Measurements from ENCODE around the gene LPP.

DNA sequence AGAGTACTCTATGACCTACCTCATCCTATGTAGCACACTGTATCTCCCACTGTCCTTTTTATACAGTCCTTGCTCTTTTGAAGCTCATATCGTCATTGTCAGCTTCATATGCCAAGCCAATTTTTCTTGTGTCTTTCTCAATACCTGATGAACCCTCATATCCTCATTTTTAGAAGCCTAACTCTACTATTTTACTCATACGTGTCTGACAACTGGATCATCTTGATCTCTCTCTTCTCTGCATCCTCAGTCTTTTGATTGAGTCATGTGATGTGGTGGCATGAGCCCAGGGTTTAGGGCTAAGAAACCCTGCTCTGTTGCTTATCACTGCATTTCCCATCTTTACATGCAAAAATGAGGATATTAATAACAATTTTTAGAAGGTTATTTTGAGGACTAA, 352.0 kb downstream of the LPP start:
- no peak for TF ChIP-seq EP300 (IDR thresholded peaks at IDR 0.05)
- TF ChIP-seq, protein P1, sequence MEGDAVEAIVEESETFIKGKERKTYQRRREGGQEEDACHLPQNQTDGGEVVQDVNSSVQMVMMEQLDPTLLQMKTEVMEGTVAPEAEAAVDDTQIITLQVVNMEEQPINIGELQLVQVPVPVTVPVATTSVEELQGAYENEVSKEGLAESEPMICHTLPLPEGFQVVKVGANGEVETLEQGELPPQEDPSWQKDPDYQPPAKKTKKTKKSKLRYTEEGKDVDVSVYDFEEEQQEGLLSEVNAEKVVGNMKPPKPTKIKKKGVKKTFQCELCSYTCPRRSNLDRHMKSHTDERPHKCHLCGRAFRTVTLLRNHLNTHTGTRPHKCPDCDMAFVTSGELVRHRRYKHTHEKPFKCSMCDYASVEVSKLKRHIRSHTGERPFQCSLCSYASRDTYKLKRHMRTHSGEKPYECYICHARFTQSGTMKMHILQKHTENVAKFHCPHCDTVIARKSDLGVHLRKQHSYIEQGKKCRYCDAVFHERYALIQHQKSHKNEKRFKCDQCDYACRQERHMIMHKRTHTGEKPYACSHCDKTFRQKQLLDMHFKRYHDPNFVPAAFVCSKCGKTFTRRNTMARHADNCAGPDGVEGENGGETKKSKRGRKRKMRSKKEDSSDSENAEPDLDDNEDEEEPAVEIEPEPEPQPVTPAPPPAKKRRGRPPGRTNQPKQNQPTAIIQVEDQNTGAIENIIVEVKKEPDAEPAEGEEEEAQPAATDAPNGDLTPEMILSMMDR (IDR thresholded peaks at IDR 0.05): no peak
- no peak for TF ChIP-seq POLR2A (IDR thresholded peaks at IDR 0.05)

All from ovary (tissue), 3 donors.